B cell (primary cell): ENCODE results near the gene SUMO2. TPM values are rescaled to one million over a fixed set of nuclear protein-coding genes. Genes with fewer than 3 reads are reported as not detected.

ENCODE experiments used
- ATAC-seq: fragments of 200-7000 bp; cut with Tn5 transposase; one replicate; pipeline ENCODE4 v1.10.0; 2021; ENCODE audit warnings: low read depth, mild to moderate bottlenecking, moderate number of reproducible peaks, moderate library complexity
- CTCF ChIA-PET: fragments of 350-600 bp; sonication (Branson Sonifier 250); formaldehyde crosslinking; loops from one replicate; lab custom pipeline; 2021; ENCODE audit warnings: antibody characterized with exemption, inconsistent platforms; lab: Charles Lee
- POLR2A ChIA-PET: fragments of 350-600 bp; sonication (Branson Sonifier 250); formaldehyde crosslinking; loops from one replicate; lab custom pipeline; 2021; ENCODE audit warnings: antibody characterized with exemption; lab: Charles Lee
- DNase-seq: peaks from one replicate; pipeline ENCODE4 v3.0.0; 2013
- H2AFZ ChIP-seq: 2 replicates; pipeline ENCODE4 v1.6.1; 2012; ENCODE audit warnings: mild to moderate bottlenecking, low read depth, low read length; ENCODE audit not compliant: insufficient read depth, poor library complexity, severe bottlenecking
- H3K27ac ChIP-seq, 2 donors: 1 replicate in 1 of 2; 2 replicates in 1 of 2; pipeline ENCODE4 v1.5.1; 2012 to 2013; ENCODE audit warnings: low read length in 2 of 2, mild to moderate bottlenecking in 2 of 2, moderate library complexity in 1 of 2
- H3K27me3 ChIP-seq, 4 experiments: fragments of 200-600 bp in 1 of 4; sonication (generic) in 1 of 4; replicated peaks in 1 of 4; 1 replicate in 2 of 4; 2 replicates in 2 of 4; pipeline versions ENCODE4 v1.6.1 to v1.7.0; 2013 to 2016; ENCODE audit warnings: low read length in 3 of 4, mild to moderate bottlenecking in 2 of 4, mixed read lengths in 1 of 4, moderate library complexity in 1 of 4; ENCODE audit not compliant: insufficient read depth in 4 of 4, control insufficient read depth in 3 of 4; ENCODE audit errors: control extremely low read depth in 1 of 4
- H3K36me3 ChIP-seq, 2 experiments: replicated peaks in 1 of 2; 1 replicate in 1 of 2; 2 replicates in 1 of 2; pipeline versions ENCODE4 v1.6.1 to v1.7.1; 2013; ENCODE audit warnings: low read length in 1 of 2; ENCODE audit not compliant: insufficient read depth in 2 of 2, control insufficient read depth in 1 of 2; ENCODE audit errors: control extremely low read depth in 1 of 2, extremely low read depth in 1 of 2
- H3K4me1 ChIP-seq, 2 donors: fragments of 200-600 bp in 1 of 2; sonication (generic) in 1 of 2; 1 replicate in 1 of 2; 2 replicates in 1 of 2; pipeline versions ENCODE4 v1.5.1 to v1.6.1; 2013 to 2017; ENCODE audit warnings: low read length in 2 of 2; ENCODE audit not compliant: control insufficient read depth in 2 of 2, insufficient read depth in 2 of 2
- H3K4me2 ChIP-seq: replicated peaks from 2 replicates; pipeline ENCODE3; 2012; ENCODE audit warnings: mild to moderate bottlenecking, low read depth, low read length; ENCODE audit not compliant: poor library complexity, severe bottlenecking
- H3K4me3 ChIP-seq, 5 experiments: fragments of 200-600 bp in 1 of 5; sonication (generic) in 1 of 5; 1 replicate in 3 of 5; 2 replicates in 2 of 5; pipeline versions ENCODE4 v1.5.1 to v1.7.0; 2011 to 2016; ENCODE audit warnings: low read length in 4 of 5, mild to moderate bottlenecking in 4 of 5, low read depth in 2 of 5, control low read depth in 1 of 5, moderate library complexity in 1 of 5; ENCODE audit not compliant: insufficient read depth in 1 of 5; ENCODE audit errors: control extremely low read depth in 1 of 5, extremely low read depth in 1 of 5
- H3K79me2 ChIP-seq: fragments of 200-600 bp; sonication (generic); one replicate; pipeline ENCODE4 v1.6.0; 2016; ENCODE audit warnings: low read length; ENCODE audit not compliant: control insufficient read depth, insufficient read depth
- H3K9ac ChIP-seq: fragments of 200-600 bp; sonication (generic); 2 replicates; pipeline ENCODE4 v1.6.1; 2017; ENCODE audit warnings: mild to moderate bottlenecking, low read length, moderate library complexity
- H3K9me3 ChIP-seq, 3 donors: one replicate each; pipeline versions ENCODE4 v1.6.1 to v1.7.1; 2013; ENCODE audit warnings: low read length in 2 of 3; ENCODE audit not compliant: control insufficient read depth in 2 of 3, insufficient read depth in 1 of 3; ENCODE audit errors: control extremely low read depth in 1 of 3
- H4K20me1 ChIP-seq: 2 replicates; pipeline ENCODE4 v1.6.0; 2012; ENCODE audit warnings: mild to moderate bottlenecking, low read length; ENCODE audit not compliant: insufficient read depth, control insufficient read depth, poor library complexity, severe bottlenecking
- H3K27ac Mint-ChIP-seq: one replicate; pipeline ENCODE4 v1.8.0; 2021; ENCODE audit warnings: mixed read lengths
- H3K27me3 Mint-ChIP-seq: one replicate; pipeline ENCODE4 v1.8.0; 2021; ENCODE audit warnings: mixed read lengths
- H3K4me1 Mint-ChIP-seq: one replicate; pipeline ENCODE4 v1.8.0; 2021; ENCODE audit warnings: mixed read lengths
- H3K4me3 Mint-ChIP-seq: one replicate; pipeline ENCODE4 v1.8.0; 2021; ENCODE audit warnings: mixed read lengths
- H3K9me3 Mint-ChIP-seq: one replicate; pipeline ENCODE4 v1.8.0; 2022; ENCODE audit warnings: mixed read lengths; ENCODE audit not compliant: insufficient read depth
- CTCF ChIP-seq: fragments of 200-600 bp; IDR thresholded peaks from one replicate; pipeline ENCODE4 v1.8.0; 2022; ENCODE audit warnings: antibody characterized with exemption, mild to moderate bottlenecking
- EZH2 ChIP-seq: IDR thresholded peaks from 2 replicates; pipeline ENCODE4 v1.6.1; 2012; ENCODE audit warnings: borderline replicate concordance, low read depth, mild to moderate bottlenecking, moderate library complexity, low read length; ENCODE audit not compliant: insufficient read depth, poor library complexity, severe bottlenecking
- WGBS: methylation state at CpG from one replicate; pipeline ENCODE4 v1.1.5; 2013; ENCODE audit warnings: missing lambda C conversion rate; ENCODE audit not compliant: insufficient coverage; 5-methylcytosine and 5-hydroxymethylcytosine counted together
- intact Hi-C: fragments of 100-400 bp; cut with micrococcal nuclease; formaldehyde crosslinking; loops from one replicate; pipeline ENCODE4 v1.10.0; 2022
- polyA plus RNA-seq: library from polyadenylated mRNA; depleted of rRNA; stranded (reverse); fragments of >200 nt; gene quantifications from 2 replicates; pipeline ENCODE4 v1.2.3, GENCODE V29; 2012
- total RNA-seq, 2 donors: library from RNA; stranded (reverse); fragments of 120-200 nt in 1 of 2; gene quantifications; 1 replicate in 1 of 2; 2 replicates in 1 of 2; pipeline versions ENCODE4 v1.2.3 to v1.2.4, GENCODE V29; 2013 to 2022

SUMO2 gene
- total and polyA plus RNA-seq, 2 donors (not counting 1 experiment from before 2014, with no cell fraction given), result 35.1 to 229 TPM

- Histone ChIP-seq H3K36me3 (peaks cover 0 to 31% of the 10 kb centered on the region in 2 experiments), H3K27ac (no peak overlapping the region), H3K4me1 (peaks cover 14 to 15% of the 10 kb centered on the region in 2 donors), H3K9ac (no peak overlapping the region), H3K4me3 (no peak overlapping the region), H3K79me2 (peaks cover 7% of the 10 kb centered on the region), H3K27me3 (no peaks in the 10 kb centered on the region), H2AFZ (no peak overlapping the region), H4K20me1 (no peaks in the 10 kb centered on the region), H3K4me2 (no peak overlapping the region), H3K9me3 (peaks cover 0 to 5% (median 0%) of the 10 kb centered on the region in 3 donors)
- intact Hi-C loops, result no loop called here
- DNase-seq (no peak), ATAC-seq (no peak)
- Mint-ChIP-seq H3K27ac (no peak overlapping the region), H3K9me3 (no peaks in the 10 kb centered on the region), H3K4me1 (peaks cover 13% of the 10 kb centered on the region), H3K4me3 (no peak overlapping the region), H3K27me3 (no peaks in the 10 kb centered on the region)
- CTCF ChIA-PET, result interaction anchor here (1.1 to 1.8 kb wide), 4 partner anchors 12 to 39 kb away, joined by 3 to 8 read pairs (median 4); no protein-coding TSS in a partner anchor
- TF ChIP-seq EZH2 (no peak), CTCF (no peak)
- WGBS, result 100% methylated on average over 2 of the region's 13 CpGs
- POLR2A ChIA-PET, result interaction anchor here (0.6 kb wide), 1 partner anchor 71 kb away, joined by 3 read pairs; no protein-coding TSS in a partner anchor
Observed at GRCh38 chr17:75142236-75142971, 40.4 kb downstream of the SUMO2 start.

GRCh38 chr17:75138519-75138918, 44.2 kb downstream of the SUMO2 start:
- POLR2A ChIA-PET, result no interaction called here

More at GRCh38 chr17:75138519-75138918, 44.2 kb downstream of the SUMO2 start:
- Histone ChIP-seq H3K4me3 (no peak overlapping the region), H4K20me1 (no peaks in the 10 kb centered on the region), H3K9me3 (peaks cover 0 to 5% (median 0%) of the 10 kb centered on the region in 3 donors), H3K4me2 (no peak overlapping the region), H3K9ac (no peak overlapping the region), H3K36me3 (peaks cover 0 to 6% of the 10 kb centered on the region in 2 experiments), H3K4me1 (peaks cover 14 to 15% of the 10 kb centered on the region in 2 donors), H3K27me3 (no peaks in the 10 kb centered on the region), H2AFZ (no peak overlapping the region), H3K27ac (no peak overlapping the region), H3K79me2 (peaks cover 7% of the 10 kb centered on the region)
- H3K4me1 Mint-ChIP-seq, result peaks cover 16% of the 10 kb centered on the region
- DNase-seq (no peak), ATAC-seq (no peak)
- H3K27ac Mint-ChIP-seq, result no peak overlapping the region
- H3K4me3 Mint-ChIP-seq, result no peak overlapping the region
- no peaks in the 10 kb centered on the region for H3K27me3 Mint-ChIP-seq
- CTCF ChIA-PET, result interaction anchor here (0.6 to 1.0 kb wide), 2 partner anchors 14 to 130 kb away, joined by 3 read pairs; no protein-coding TSS in a partner anchor
- TF ChIP-seq EZH2 (no peak), CTCF (no peak)
- WGBS, result 100% methylated on average over 2 of the region's 5 CpGs
- no peaks in the 10 kb centered on the region for H3K9me3 Mint-ChIP-seq
- intact Hi-C loops, result no loop called here
